Ascending aorta (tissue), 2 donors: Measurements from ENCODE around the gene CELF2. TPM values are rescaled to one million over a fixed set of nuclear protein-coding genes. Genes with fewer than 3 reads are reported as not detected.

Experiments used
- DNase-seq, 2 donors: peaks; one replicate each; pipeline ENCODE4 v3.0.0-alpha.2; 2019; ENCODE audit warnings: low spot score in 2 of 2
- H3K27ac ChIP-seq, 2 donors: fragments of 200-600 bp; sonication (generic); one replicate each; pipeline ENCODE4 v1.5.1; 2016 to 2017; ENCODE audit warnings: mild to moderate bottlenecking in 1 of 2
- H3K27me3 ChIP-seq: fragments of 200-600 bp; sonication (generic); one replicate; pipeline ENCODE4 v1.5.1; 2017
- H3K36me3 ChIP-seq, 2 donors: fragments of 200-600 bp; sonication (generic); one replicate each; pipeline ENCODE4 v1.5.1; 2016
- H3K4me1 ChIP-seq, 2 donors: fragments of 200-600 bp; sonication (generic); one replicate each; pipeline ENCODE4 v1.5.1; 2016 to 2017; ENCODE audit warnings: mild to moderate bottlenecking in 1 of 2
- H3K4me3 ChIP-seq, 2 donors: fragments of 200-600 bp; sonication (generic); one replicate each; pipeline ENCODE4 v1.5.1; 2016 to 2017; ENCODE audit warnings: mild to moderate bottlenecking in 1 of 2
- H3K9me3 ChIP-seq, 2 donors: fragments of 200-600 bp; sonication (generic); one replicate each; pipeline ENCODE4 v1.5.1; 2016
- intact Hi-C: fragments of 100-400 bp; cut with DNase I; formaldehyde crosslinking; loops from one replicate; pipeline ENCODE4 v1.15.1; 2023
- total RNA-seq: library from RNA; depleted of rRNA; stranded (reverse); fragments of >200 nt; gene quantifications from one replicate; pipeline ENCODE4 v1.1.0, GENCODE V29; 2016
- TF ChIP-seq, protein P1 (sequence below), 3 experiments: fragments of 200-600 bp in 2 of 3; fragments of 450-650 bp in 1 of 3; sonication (generic) in 2 of 3; IDR thresholded peaks; one replicate each; pipeline ENCODE4 v1.5.1; 2016 to 2019; ENCODE audit warnings: antibody characterized with exemption in 3 of 3, mild to moderate bottlenecking in 1 of 3, moderate library complexity in 1 of 3

CELF2 gene
- total RNA-seq, 1 donor from 2014 or later = 26.6 TPM

DNA sequence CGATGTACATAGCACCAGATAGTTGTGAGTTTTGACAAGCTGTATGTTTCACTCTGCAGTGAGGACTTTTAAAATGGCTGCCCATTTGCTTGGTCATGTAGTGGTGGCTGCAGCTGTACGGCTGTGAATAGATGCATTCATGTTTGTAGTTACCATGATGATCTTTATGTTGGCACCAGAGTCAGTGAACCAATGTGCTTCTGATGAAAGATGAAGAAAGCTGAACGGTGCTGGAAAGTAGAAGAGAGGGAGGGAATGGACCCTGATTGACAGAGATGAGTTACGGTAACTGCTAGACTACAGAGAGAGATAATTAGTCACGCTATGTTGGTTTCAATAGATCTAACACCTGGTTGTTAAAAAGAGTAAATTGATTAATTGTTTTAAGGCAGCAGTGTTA lies 256.8 kb downstream of the CELF2 start:
- peaks cover 13 to 44% of the 10 kb centered on the region in 2 donors for H3K36me3 ChIP-seq
- intact Hi-C loops = loop anchor here (10.0 kb wide), 1 partner anchor 1670 kb away; no protein-coding TSS in a partner anchor
- no peak for DNase-seq
- no peaks in the 10 kb centered on the region for H3K9me3 ChIP-seq
- no peak overlapping the region for H3K27ac ChIP-seq
- TF ChIP-seq, protein P1, sequence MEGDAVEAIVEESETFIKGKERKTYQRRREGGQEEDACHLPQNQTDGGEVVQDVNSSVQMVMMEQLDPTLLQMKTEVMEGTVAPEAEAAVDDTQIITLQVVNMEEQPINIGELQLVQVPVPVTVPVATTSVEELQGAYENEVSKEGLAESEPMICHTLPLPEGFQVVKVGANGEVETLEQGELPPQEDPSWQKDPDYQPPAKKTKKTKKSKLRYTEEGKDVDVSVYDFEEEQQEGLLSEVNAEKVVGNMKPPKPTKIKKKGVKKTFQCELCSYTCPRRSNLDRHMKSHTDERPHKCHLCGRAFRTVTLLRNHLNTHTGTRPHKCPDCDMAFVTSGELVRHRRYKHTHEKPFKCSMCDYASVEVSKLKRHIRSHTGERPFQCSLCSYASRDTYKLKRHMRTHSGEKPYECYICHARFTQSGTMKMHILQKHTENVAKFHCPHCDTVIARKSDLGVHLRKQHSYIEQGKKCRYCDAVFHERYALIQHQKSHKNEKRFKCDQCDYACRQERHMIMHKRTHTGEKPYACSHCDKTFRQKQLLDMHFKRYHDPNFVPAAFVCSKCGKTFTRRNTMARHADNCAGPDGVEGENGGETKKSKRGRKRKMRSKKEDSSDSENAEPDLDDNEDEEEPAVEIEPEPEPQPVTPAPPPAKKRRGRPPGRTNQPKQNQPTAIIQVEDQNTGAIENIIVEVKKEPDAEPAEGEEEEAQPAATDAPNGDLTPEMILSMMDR (IDR thresholded peaks at IDR 0.05) = no peak
- H3K4me1 ChIP-seq = peaks cover 0 to 4% of the 10 kb centered on the region in 2 donors
- no peaks in the 10 kb centered on the region for H3K27me3 ChIP-seq
- H3K4me3 ChIP-seq = no peak overlapping the region

DNA sequence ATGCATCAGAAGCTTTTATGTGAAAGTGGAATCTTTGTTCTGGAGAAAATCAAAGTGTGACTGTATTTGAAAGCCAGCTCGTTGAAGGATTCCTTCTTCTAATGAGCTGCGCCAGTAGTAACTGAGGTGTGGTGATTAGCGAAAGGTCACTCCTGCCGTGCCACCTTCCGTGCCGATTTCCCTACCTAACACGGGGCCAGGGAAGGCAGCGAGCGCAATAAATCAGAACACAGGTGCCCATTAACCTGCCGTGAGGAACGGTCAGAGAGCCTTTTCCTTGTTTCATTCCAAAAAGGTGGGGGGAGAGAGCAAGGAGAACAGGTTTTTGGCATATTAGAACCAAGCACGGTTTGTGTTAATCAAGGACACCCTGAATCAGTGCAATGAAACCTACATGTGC lies 258.0 kb downstream of the CELF2 start:
- Histone ChIP-seq H3K36me3 (peaks cover 22 to 56% of the 10 kb centered on the region in 2 donors), H3K27me3 (no peaks in the 10 kb centered on the region), H3K9me3 (no peaks in the 10 kb centered on the region), H3K27ac (no peak overlapping the region), H3K4me3 (no peak overlapping the region), H3K4me1 (no peaks in the 10 kb centered on the region)
- no peak for DNase-seq
- intact Hi-C loops = loop anchor here (10.0 kb wide), 1 partner anchor 1671 kb away; no protein-coding TSS in a partner anchor
- TF ChIP-seq, protein P1 (IDR thresholded peaks at IDR 0.05) = no peak

DNA sequence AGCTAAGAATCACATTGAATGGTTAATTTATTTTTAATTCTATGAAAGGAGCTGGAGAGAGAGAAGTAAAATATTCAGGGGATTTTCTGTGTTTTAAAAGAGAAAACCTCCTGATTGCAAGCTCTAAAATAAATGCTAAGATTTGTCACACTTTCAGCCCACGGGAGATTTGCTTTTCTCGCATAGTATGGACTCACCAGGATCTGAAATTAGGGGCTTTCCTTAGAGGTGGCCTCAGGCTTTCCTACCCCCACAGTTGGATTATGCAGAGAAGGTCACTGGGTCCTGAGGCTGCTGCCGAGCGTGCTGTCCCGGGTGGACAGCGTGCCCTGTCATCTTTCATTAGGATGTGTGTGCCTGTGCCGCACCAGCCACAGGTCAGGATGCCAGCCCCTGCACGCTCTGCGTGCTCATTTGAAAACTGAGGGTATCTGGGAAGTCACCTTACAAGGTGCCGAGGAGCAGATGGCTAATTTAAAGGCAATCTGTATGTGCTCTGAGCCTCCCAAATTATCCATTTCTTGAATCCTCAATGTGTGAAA lies 258.8 kb downstream of the CELF2 start:
- H3K36me3 ChIP-seq = peaks cover 22 to 64% of the 10 kb centered on the region in 2 donors
- intact Hi-C loops = loop anchor here (10.0 kb wide), 1 partner anchor 1672 kb away; no protein-coding TSS in a partner anchor
- no peak overlapping the region for H3K4me3 ChIP-seq
- no peaks in the 10 kb centered on the region for H3K9me3 ChIP-seq
- no peaks in the 10 kb centered on the region for H3K27me3 ChIP-seq
- DNase-seq = no peak
- H3K27ac ChIP-seq = no peak overlapping the region
- TF ChIP-seq, protein P1 (IDR thresholded peaks at IDR 0.05) = no peak
- no peaks in the 10 kb centered on the region for H3K4me1 ChIP-seq

DNA sequence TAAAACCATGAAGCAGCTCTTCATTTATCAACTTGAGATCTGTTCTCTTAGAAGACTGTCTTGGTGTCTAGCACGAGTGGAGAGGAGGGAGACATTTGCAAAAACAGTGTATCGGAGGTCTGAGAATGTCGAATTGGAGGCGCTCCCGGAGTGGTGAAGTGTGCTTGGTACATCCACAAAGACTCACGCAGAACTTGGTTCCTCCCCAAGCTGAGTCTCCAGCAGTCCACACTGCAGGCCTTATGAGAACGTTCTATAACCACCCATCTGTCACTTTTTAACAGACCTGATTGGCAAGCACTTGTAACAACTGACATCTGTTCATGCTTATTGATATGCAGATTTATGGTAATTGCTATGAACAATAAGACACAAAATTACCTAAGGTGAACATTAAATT lies 261.6 kb downstream of the CELF2 start:
- Histone ChIP-seq H3K4me1 (no peaks in the 10 kb centered on the region), H3K36me3 (peaks cover 15 to 64% of the 10 kb centered on the region in 2 donors), H3K27ac (no peak overlapping the region), H3K9me3 (no peaks in the 10 kb centered on the region), H3K4me3 (no peak overlapping the region), H3K27me3 (no peaks in the 10 kb centered on the region)
- intact Hi-C loops = loop anchor here (10.0 kb wide), 1 partner anchor 1675 kb away; no protein-coding TSS in a partner anchor
- TF ChIP-seq, protein P1 (IDR thresholded peaks at IDR 0.05) = no peak
- no peak for DNase-seq

DNA sequence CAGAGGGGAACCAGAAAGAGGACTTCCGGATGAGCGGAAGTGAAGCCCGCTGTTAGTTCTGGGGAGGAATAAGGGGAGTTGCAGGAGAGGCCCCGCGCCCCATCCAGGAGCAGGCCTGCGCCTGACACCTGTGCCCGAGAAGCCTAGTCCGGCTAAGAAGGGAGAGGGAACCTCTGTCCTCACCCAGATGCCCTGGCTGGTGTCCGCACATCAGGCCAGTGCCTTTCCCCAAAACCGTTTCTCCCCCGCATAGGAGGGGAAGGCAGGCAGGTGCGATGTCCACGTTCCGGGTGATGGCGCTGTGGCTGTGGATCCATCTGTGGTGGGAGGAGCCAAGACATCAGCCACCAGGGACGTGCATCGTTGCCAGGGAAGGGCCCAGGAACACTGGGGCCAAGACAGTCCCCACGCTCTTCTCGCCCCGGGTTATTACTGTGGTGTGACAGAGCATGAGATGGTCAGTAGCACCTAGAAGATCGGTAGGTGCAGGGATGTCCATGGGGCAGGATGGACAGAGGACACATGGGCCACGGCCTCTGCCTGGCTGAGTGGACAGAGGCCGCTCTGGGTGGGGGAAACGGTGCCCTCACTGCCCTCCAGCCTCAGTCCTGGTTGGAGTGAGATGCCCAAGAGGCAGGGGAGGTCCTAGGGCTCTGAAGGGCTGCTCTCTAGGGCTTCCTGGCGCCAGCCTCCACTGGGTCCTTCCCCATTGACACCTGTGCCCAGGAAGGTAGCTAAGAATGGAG lies 262.7 kb downstream of the CELF2 start:
- TF ChIP-seq, protein P1 (IDR thresholded peaks at IDR 0.05) = no peak
- intact Hi-C loops = no loop called here
- no peak overlapping the region for H3K4me3 ChIP-seq
- no peaks in the 10 kb centered on the region for H3K9me3 ChIP-seq
- H3K27ac ChIP-seq = no peak overlapping the region
- DNase-seq = no peak
- H3K36me3 ChIP-seq = peaks cover 10 to 54% of the 10 kb centered on the region in 2 donors
- no peaks in the 10 kb centered on the region for H3K27me3 ChIP-seq
- no peaks in the 10 kb centered on the region for H3K4me1 ChIP-seq
